ENCODE measurements around the gene ABLIM1. TPM values are rescaled to one million over a fixed set of nuclear protein-coding genes. Genes with fewer than 3 reads are reported as not detected.
A peak's percentile ranks its signal among the peaks of the same experiment; 100 is the strongest.

Gene ABLIM1
- total and polyA plus RNA-seq, 2 of the 13 experiments (the other 11 are each of a cell fraction or from before 2014, with no cell fraction given), result 59.4 to 92.7 TPM

GRCh38 chr10:114489521-114490310 lies 168.4 kb downstream of the ABLIM1 start (continued):
- TF ChIP-seq ZNF646 (CRISPR knock-in tag; IDR thresholded peaks at IDR 0.05), result peak; percentile 67; the same call in 1 of the 2 replicates
- TF ChIP-seq NFAT5 (CRISPR knock-in tag; IDR thresholded peaks at IDR 0.05), result no peak
- TF ChIP-seq ZNF709 (CRISPR knock-in tag; IDR thresholded peaks at IDR 0.05), result no peak
- TF ChIP-seq ELF1 (CRISPR knock-in tag; IDR thresholded peaks at IDR 0.05), result no peak
- no peak for TF ChIP-seq FOXP1 (IDR thresholded peaks at IDR 0.05)
- TF ChIP-seq FOXP1 (CRISPR knock-in tag; IDR thresholded peaks at IDR 0.05), result peak; percentile 73
- TF ChIP-seq HMG20B (CRISPR knock-in tag; conservative IDR thresholded peaks at IDR 0.05), result peak; percentile 57; the same call in 1 of the 2 replicates
- TF ChIP-seq ASH2L (IDR thresholded peaks at IDR 0.05; ENCODE audit: insufficient read length, low read depth, low read length), result peak; percentile 73
- no peak for TF ChIP-seq RBFOX2 (IDR thresholded peaks at IDR 0.05; ENCODE audit: low read depth, low read length)
- TF ChIP-seq SNAPC4 (CRISPR knock-in tag; IDR thresholded peaks at IDR 0.05), result no peak
- 0 out of 2 replicates have a peak, but pooled peaks have one; percentile 24 for TF ChIP-seq ZSCAN29 (CRISPR knock-in tag; conservative IDR thresholded peaks at IDR 0.05)
- no peak for TF ChIP-seq NFYC (CRISPR knock-in tag; IDR thresholded peaks at IDR 0.05)
- TF ChIP-seq ZNF264 (CRISPR knock-in tag; IDR thresholded peaks at IDR 0.05), result no peak

Data from HepG2 (cell line).